SU-DHL-6 (cell line): ENCODE data around the gene WDR31.
"Not testable (repeated sequence)": the region's sequence is repeated elsewhere in the genome, so short reads cannot be mapped to it uniquely, and the experiment has no call there.

Source experiments
- H2AFZ ChIP-seq: fragments of 200-600 bp; sonication (generic); 2 replicates; pipeline ENCODE4 v1.6.1; 2014; ENCODE audit warnings: low read depth, mild to moderate bottlenecking, moderate library complexity, mixed read lengths, antibody characterized with exemption, low read length; ENCODE audit not compliant: severe bottlenecking
- H3F3A ChIP-seq: fragments of 200-600 bp; shearing (Covaris generic); 2 replicates; pipeline ENCODE4 v1.6.0; 2016; ENCODE audit warnings: antibody characterized with exemption, mild to moderate bottlenecking; ENCODE audit not compliant: insufficient read depth
- H3K27ac ChIP-seq: fragments of 200-600 bp; sonication (generic); 2 replicates; pipeline ENCODE4 v1.5.1; 2016; ENCODE audit warnings: low read depth, mild to moderate bottlenecking, low read length, moderate library complexity, mixed read lengths
- H3K27me3 ChIP-seq: fragments of 200-600 bp; sonication (generic), shearing (Covaris generic); 2 replicates; pipeline ENCODE4 v1.6.0; 2014; ENCODE audit warnings: mild to moderate bottlenecking, low read length
- H3K36me3 ChIP-seq: fragments of 200-600 bp; sonication (generic); 2 replicates; pipeline ENCODE4 v1.6.1; 2014; ENCODE audit warnings: mild to moderate bottlenecking, low read length, mixed read lengths
- H3K4me2 ChIP-seq: fragments of 300-600, 200-600 bp; shearing (Covaris generic), sonication (generic); 2 replicates; pipeline ENCODE4 v1.6.0; 2014; ENCODE audit warnings: low read length, low read depth, mild to moderate bottlenecking; ENCODE audit not compliant: poor library complexity, severe bottlenecking
- H3K4me3 ChIP-seq: fragments of 200-600 bp; sonication (generic); 2 replicates; pipeline ENCODE4 v1.5.1; 2014; ENCODE audit warnings: antibody characterized with exemption, low read length, mild to moderate bottlenecking, mixed read lengths; ENCODE audit not compliant: insufficient read depth, poor library complexity, severe bottlenecking
- H3K79me2 ChIP-seq: fragments of 200-600 bp; sonication (generic); 2 replicates; pipeline ENCODE4 v1.6.1; 2014; ENCODE audit warnings: mild to moderate bottlenecking, low read length, moderate library complexity; ENCODE audit not compliant: insufficient read depth
- H3K9ac ChIP-seq: fragments of 200-600 bp; sonication (generic); 2 replicates; pipeline ENCODE4 v1.7.0; 2014; ENCODE audit warnings: mild to moderate bottlenecking, low read length
- H3K9me2 ChIP-seq: fragments of 200-600 bp; sonication (generic); replicated peaks from 2 replicates; pipeline ENCODE4 v1.6.1; 2014; ENCODE audit warnings: low read length; ENCODE audit not compliant: insufficient read depth
- H3K9me3 ChIP-seq: fragments of 200-600 bp; sonication (generic); 2 replicates; pipeline ENCODE4 v1.6.1; 2014; ENCODE audit warnings: low read length, mixed read lengths; ENCODE audit not compliant: insufficient read depth
- H4K20me1 ChIP-seq: fragments of 200-600 bp; sonication (generic); 2 replicates; pipeline ENCODE4 v1.6.1; 2014; ENCODE audit warnings: low read depth, mild to moderate bottlenecking, antibody characterized with exemption, low read length, moderate library complexity, mixed read lengths
- CTCF ChIP-seq: fragments of 200-600 bp; sonication (generic); IDR thresholded peaks from one replicate; pipeline ENCODE4 v1.5.1; 2017; ENCODE audit warnings: antibody characterized with exemption, mild to moderate bottlenecking, low read length, moderate library complexity; ENCODE audit not compliant: insufficient read depth, poor library complexity, severe bottlenecking
- EZH2phosphoT487 ChIP-seq: fragments of 200-600 bp; sonication (generic), shearing (Covaris generic); conservative IDR thresholded peaks from 2 replicates; pipeline ENCODE4 v1.6.1; 2018; ENCODE audit warnings: mild to moderate bottlenecking, antibody characterized with exemption, low read length, moderate library complexity, mixed read lengths

WDR31 gene

GRCh38 chr9:113368982-113369854 lies 29.1 kb upstream of the WDR31 start:
- Histone ChIP-seq H3K9me2 (no peaks in the 10 kb centered on the region), H3K4me3 (no peak overlapping the region), H3K9ac (no peak overlapping the region), H3K79me2 (no peaks in the 10 kb centered on the region), H3F3A (no peaks in the 10 kb centered on the region), H3K27ac (no peak overlapping the region), H3K9me3 (no peaks in the 10 kb centered on the region), H3K4me2 (no peak overlapping the region), H2AFZ (no peak overlapping the region), H3K36me3 (no peaks in the 10 kb centered on the region), H4K20me1 (no peaks in the 10 kb centered on the region), H3K27me3 (no peaks in the 10 kb centered on the region)
- TF ChIP-seq EZH2phosphoT487: no peak
- TF ChIP-seq CTCF: no peak

GRCh38 chr9:113368348-113368981 lies 28.4 kb upstream of the WDR31 start:
- TF ChIP-seq EZH2phosphoT487 (no peak), CTCF (no peak)

GRCh38 chr9:113365652-113366051 lies 25.6 kb upstream of the WDR31 start:
- H3F3A ChIP-seq, H3K9me2 ChIP-seq, H4K20me1 ChIP-seq, H3K9me3 ChIP-seq, H3K27ac ChIP-seq, H3K36me3 ChIP-seq, H3K27me3 ChIP-seq, H3K9ac ChIP-seq, H2AFZ ChIP-seq, H3K79me2 ChIP-seq, H3K4me3 ChIP-seq, H3K4me2 ChIP-seq: not testable (repeated sequence)

More at GRCh38 chr9:113368348-113368981, 28.4 kb upstream of the WDR31 start:
- H3K9me3 ChIP-seq: no peaks in the 10 kb centered on the region
- no peaks in the 10 kb centered on the region for H3K79me2 ChIP-seq
- H2AFZ ChIP-seq: no peak overlapping the region
- H4K20me1 ChIP-seq: no peaks in the 10 kb centered on the region
- H3F3A ChIP-seq: no peaks in the 10 kb centered on the region
- H3K4me3 ChIP-seq: no peak overlapping the region
- H3K4me2 ChIP-seq: no peak overlapping the region
- no peaks in the 10 kb centered on the region for H3K36me3 ChIP-seq
- H3K27me3 ChIP-seq: no peaks in the 10 kb centered on the region
- no peak overlapping the region for H3K9ac ChIP-seq
- H3K9me2 ChIP-seq: no peaks in the 10 kb centered on the region
- H3K27ac ChIP-seq: no peak overlapping the region

GRCh38 chr9:113364951-113365350 lies 24.9 kb upstream of the WDR31 start:
- TF ChIP-seq CTCF: no peak
- TF ChIP-seq EZH2phosphoT487: no peak
- H2AFZ ChIP-seq: no peak overlapping the region
- H3K36me3 ChIP-seq: no peaks in the 10 kb centered on the region
- no peaks in the 10 kb centered on the region for H3K9me3 ChIP-seq
- no peaks in the 10 kb centered on the region for H4K20me1 ChIP-seq
- H3K4me3 ChIP-seq: no peak overlapping the region
- H3K27me3 ChIP-seq: no peaks in the 10 kb centered on the region
- no peaks in the 10 kb centered on the region for H3K9me2 ChIP-seq
- H3K27ac ChIP-seq: no peak overlapping the region
- H3K4me2 ChIP-seq: no peak overlapping the region
- no peak overlapping the region for H3K9ac ChIP-seq
- H3F3A ChIP-seq: no peaks in the 10 kb centered on the region
- no peaks in the 10 kb centered on the region for H3K79me2 ChIP-seq
